Tibial nerve (tissue), 3 donors: ENCODE results near the gene ZDHHC24.

Experiments used
- CTCF ChIP-seq, 5 experiments: fragments of 200-600 bp in 3 of 5; fragments of 450-650 bp in 2 of 5; sonication (generic) in 3 of 5; IDR thresholded peaks; one replicate each; pipeline ENCODE4 v1.5.1; 2016 to 2019; ENCODE audit warnings: antibody characterized with exemption in 5 of 5, mild to moderate bottlenecking in 3 of 5, moderate library complexity in 2 of 5
- POLR2A ChIP-seq, 2 donors: fragments of 450-650 bp; IDR thresholded peaks; one replicate each; pipeline ENCODE4 v1.6.1; 2017; ENCODE audit warnings: antibody characterized with exemption in 2 of 2, mild to moderate bottlenecking in 2 of 2, moderate library complexity in 2 of 2

- TF ChIP-seq CTCF (IDR thresholded peaks at IDR 0.05), result no peak
- no peak for TF ChIP-seq POLR2A (IDR thresholded peaks at IDR 0.05)
These were observed 18.0 kb upstream of the ZDHHC24 start for GRCh38 chr11:66563832-66564231.
